ENCODE data around the gene PLPP7. TPM values are rescaled to one million over a fixed set of nuclear protein-coding genes. Genes with fewer than 3 reads are reported as not detected.

Gene PLPP7
- total and polyA plus RNA-seq, 7 donors = 19.4 to 156 (median 90.5) TPM

- H3K4me1 ChIP-seq = peaks cover 36% of the 10 kb centered on the region
- H3K27ac ChIP-seq = peak overlapping the region; percentile 87
- H3K4me3 ChIP-seq = no peak overlapping the region
- no peak for ATAC-seq
- no peak for DNase-seq
- intact Hi-C loops (cut with DNase I) = no loop called here
- 86 to 93% (median 87%) methylated on average over 6 of the region's 6 CpGs for WGBS, 3 donors
- TF ChIP-seq, protein P1, sequence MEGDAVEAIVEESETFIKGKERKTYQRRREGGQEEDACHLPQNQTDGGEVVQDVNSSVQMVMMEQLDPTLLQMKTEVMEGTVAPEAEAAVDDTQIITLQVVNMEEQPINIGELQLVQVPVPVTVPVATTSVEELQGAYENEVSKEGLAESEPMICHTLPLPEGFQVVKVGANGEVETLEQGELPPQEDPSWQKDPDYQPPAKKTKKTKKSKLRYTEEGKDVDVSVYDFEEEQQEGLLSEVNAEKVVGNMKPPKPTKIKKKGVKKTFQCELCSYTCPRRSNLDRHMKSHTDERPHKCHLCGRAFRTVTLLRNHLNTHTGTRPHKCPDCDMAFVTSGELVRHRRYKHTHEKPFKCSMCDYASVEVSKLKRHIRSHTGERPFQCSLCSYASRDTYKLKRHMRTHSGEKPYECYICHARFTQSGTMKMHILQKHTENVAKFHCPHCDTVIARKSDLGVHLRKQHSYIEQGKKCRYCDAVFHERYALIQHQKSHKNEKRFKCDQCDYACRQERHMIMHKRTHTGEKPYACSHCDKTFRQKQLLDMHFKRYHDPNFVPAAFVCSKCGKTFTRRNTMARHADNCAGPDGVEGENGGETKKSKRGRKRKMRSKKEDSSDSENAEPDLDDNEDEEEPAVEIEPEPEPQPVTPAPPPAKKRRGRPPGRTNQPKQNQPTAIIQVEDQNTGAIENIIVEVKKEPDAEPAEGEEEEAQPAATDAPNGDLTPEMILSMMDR (IDR thresholded peaks at IDR 0.05) = no peak
- H3K36me3 ChIP-seq (ENCODE audit: insufficient read depth in 1 of 2, low read depth in 1 of 2) = no peaks in the 10 kb centered on the region
- H3K27me3 ChIP-seq (ENCODE audit: insufficient read depth in 3 of 3, low read length in 2 of 3) = no peaks in the 10 kb centered on the region
- H3K9me3 ChIP-seq = no peaks in the 10 kb centered on the region
Measured at GRCh38 chr9:131284856-131285255, 4.7 kb upstream of the PLPP7 start.

DNA sequence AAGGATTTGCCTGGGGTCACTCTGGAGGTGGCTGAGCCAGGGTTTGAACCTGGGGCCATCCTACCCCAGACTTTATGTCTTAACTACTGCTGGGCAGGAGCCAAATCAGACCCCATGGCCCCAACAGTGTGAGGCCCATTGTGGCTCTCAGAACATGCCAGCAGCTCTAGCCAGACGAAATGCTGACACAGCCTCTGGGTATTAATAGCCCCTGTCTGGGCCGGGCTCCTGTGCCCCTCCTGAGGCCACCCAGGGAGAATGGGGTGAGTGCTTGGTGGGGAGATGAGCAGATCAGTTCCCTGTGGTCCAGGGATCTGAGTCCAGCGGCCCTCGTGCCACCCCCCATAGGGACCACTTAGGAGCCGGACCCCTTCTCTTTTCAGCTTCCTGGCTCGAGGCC lies 2.2 kb upstream of the PLPP7 start:
- intact Hi-C loops (cut with DNase I) = no loop called here
- ATAC-seq (no peak), DNase-seq (no peak)
- Histone ChIP-seq H3K27me3 (ENCODE audit: insufficient read depth in 3 of 3, low read length in 2 of 3) (no peaks in the 10 kb centered on the region), H3K27ac (peak overlapping the region; percentile 98), H3K4me3 (no peak overlapping the region), H3K9me3 (no peaks in the 10 kb centered on the region), H3K36me3 (ENCODE audit: insufficient read depth in 1 of 2, low read depth in 1 of 2) (no peaks in the 10 kb centered on the region), H3K4me1 (peaks cover 46% of the 10 kb centered on the region)
- TF ChIP-seq, protein P1 (IDR thresholded peaks at IDR 0.05) = no peak
- 39 to 73% (median 42%) methylated on average over 6 of the region's 6 CpGs for WGBS, 3 donors

GRCh38 chr9:131288217-131288616 lies 1.3 kb upstream of the PLPP7 start:
- H3K36me3 ChIP-seq (ENCODE audit: insufficient read depth in 1 of 2, low read depth in 1 of 2) = no peaks in the 10 kb centered on the region
- peak overlapping the region; percentile 87 for H3K4me3 ChIP-seq
- H3K9me3 ChIP-seq = no peaks in the 10 kb centered on the region
- intact Hi-C loops (cut with DNase I) = no loop called here
- H3K4me1 ChIP-seq = peaks cover 48% of the 10 kb centered on the region
- peak; percentile 52 to 74 for DNase-seq
- H3K27me3 ChIP-seq (ENCODE audit: insufficient read depth in 3 of 3, low read length in 2 of 3) = no peaks in the 10 kb centered on the region
- WGBS, 3 donors = 34 to 38% (median 35%) methylated on average over 8 to 9 of the region's 9 CpGs
- ATAC-seq = peak in 3 of 4 donors; percentile 17 to 34 (median 20)
- peak overlapping the region; percentile 98 for H3K27ac ChIP-seq
- TF ChIP-seq, protein P1 (IDR thresholded peaks at IDR 0.05) = no peak

GRCh38 chr9:131290036-131290766 lies 678 bp downstream of the PLPP7 start:
- H3K4me3 ChIP-seq = peak overlapping the region; percentile 87
- intact Hi-C loops (cut with DNase I) = no loop called here
- peak; percentile 31 to 52 (median 44) for ATAC-seq
- no peaks in the 10 kb centered on the region for H3K9me3 ChIP-seq
- peak; percentile 55 to 80 for DNase-seq
- H3K36me3 ChIP-seq (ENCODE audit: insufficient read depth in 1 of 2, low read depth in 1 of 2) = peaks cover 0 to 10% of the 10 kb centered on the region in 2 donors
- TF ChIP-seq, protein P1 (IDR thresholded peaks at IDR 0.05) = no peak
- H3K4me1 ChIP-seq = peaks cover 60% of the 10 kb centered on the region
- no peaks in the 10 kb centered on the region for H3K27me3 ChIP-seq (ENCODE audit: insufficient read depth in 3 of 3, low read length in 2 of 3)
- H3K27ac ChIP-seq = peak overlapping the region; percentile 98
- WGBS, 3 donors = 14 to 20% (median 18%) methylated on average over 34 of the region's 34 CpGs
